Thyroid gland (tissue), 4 donors: Measurements from ENCODE around the gene GNA15.

ENCODE experiments used
- POLR2A ChIP-seq, 2 donors: fragments of 450-650 bp; IDR thresholded peaks; one replicate each; pipeline ENCODE4 v1.6.1; 2017; ENCODE audit warnings: antibody characterized with exemption in 2 of 2, mild to moderate bottlenecking in 2 of 2, moderate library complexity in 1 of 2
- TF ChIP-seq, protein P1 (sequence below), 6 experiments: fragments of 200-600 bp in 3 of 6; fragments of 450-650 bp in 3 of 6; sonication (generic) in 3 of 6; IDR thresholded peaks; one replicate each; pipeline ENCODE4 v1.5.1; 2016 to 2019; ENCODE audit warnings: antibody characterized with exemption in 6 of 6, mild to moderate bottlenecking in 2 of 6, inconsistent platforms in 1 of 6, moderate library complexity in 1 of 6

DNA sequence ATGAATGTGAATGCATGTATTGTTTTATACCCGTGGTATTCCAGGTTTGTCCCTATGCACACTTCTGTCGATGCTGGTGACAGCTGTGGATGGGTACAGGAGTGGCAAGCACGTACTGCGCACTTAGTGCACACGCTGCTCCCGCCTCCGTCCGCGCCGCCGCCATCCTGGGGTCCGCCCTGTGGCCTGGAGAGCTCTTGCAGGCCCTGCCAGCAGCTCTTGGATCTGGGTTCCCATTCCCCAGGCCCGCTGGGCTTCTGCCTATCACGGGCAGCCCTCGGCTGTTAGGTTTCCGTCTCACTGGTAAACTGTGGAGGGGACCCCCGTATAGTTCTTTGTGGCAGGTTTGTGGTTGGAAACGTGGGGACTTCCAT is 37.7 kb upstream of the GNA15 start:
- TF ChIP-seq, protein P1, sequence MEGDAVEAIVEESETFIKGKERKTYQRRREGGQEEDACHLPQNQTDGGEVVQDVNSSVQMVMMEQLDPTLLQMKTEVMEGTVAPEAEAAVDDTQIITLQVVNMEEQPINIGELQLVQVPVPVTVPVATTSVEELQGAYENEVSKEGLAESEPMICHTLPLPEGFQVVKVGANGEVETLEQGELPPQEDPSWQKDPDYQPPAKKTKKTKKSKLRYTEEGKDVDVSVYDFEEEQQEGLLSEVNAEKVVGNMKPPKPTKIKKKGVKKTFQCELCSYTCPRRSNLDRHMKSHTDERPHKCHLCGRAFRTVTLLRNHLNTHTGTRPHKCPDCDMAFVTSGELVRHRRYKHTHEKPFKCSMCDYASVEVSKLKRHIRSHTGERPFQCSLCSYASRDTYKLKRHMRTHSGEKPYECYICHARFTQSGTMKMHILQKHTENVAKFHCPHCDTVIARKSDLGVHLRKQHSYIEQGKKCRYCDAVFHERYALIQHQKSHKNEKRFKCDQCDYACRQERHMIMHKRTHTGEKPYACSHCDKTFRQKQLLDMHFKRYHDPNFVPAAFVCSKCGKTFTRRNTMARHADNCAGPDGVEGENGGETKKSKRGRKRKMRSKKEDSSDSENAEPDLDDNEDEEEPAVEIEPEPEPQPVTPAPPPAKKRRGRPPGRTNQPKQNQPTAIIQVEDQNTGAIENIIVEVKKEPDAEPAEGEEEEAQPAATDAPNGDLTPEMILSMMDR (IDR thresholded peaks at IDR 0.05): no peak
- TF ChIP-seq POLR2A (IDR thresholded peaks at IDR 0.05): no peak
